Mesenteric fat pad (tissue), 1 donor: Measurements from ENCODE around the gene OFD1. TPM values are rescaled to one million over a fixed set of nuclear protein-coding genes. Genes with fewer than 3 reads are reported as not detected.
"Not testable (repeated sequence)": the region's sequence is repeated elsewhere in the genome, so short reads cannot be mapped to it uniquely, and the experiment has no call there.

ENCODE experiments used
- DNase-seq: peaks from one replicate; pipeline ENCODE4 v3.0.0-alpha.2; 2020; ENCODE audit warnings: low spot score
- total RNA-seq: library from RNA; stranded (reverse); fragmentation: NEBNext Ultra II Directional; extraction: Animal tissue kit (Norgen Biotek cat#: 25700); gene quantifications from one replicate; pipeline ENCODE4 v1.2.1, GENCODE V29; 2021
- donor health status: DM: yes; HTN: yes; CAD: no.

Gene OFD1
- total RNA-seq, 1 donor from 2014 or later = 14.4 TPM

DNA sequence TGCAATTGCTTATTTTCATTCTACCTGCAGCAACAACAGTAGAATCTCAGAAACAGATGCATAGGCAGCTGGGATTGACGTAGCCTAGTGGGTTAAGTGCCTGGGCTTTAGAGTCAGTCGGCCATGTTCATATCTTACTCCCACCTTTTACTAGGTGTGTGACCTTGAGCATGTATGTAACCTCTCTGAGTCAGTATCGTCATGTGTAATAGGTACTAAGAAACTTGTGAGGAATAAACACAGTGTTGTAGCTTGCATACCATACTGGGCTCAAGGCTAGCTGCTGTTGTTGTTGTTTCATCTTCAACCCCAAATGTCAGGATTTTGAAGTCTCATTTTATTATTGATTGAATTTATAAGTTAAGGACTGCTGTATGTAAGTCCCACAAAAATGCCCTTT, 31.4 kb upstream of the OFD1 start:
- no peak for DNase-seq

- DNase-seq = no peak
These were observed 31.0 kb upstream of the OFD1 start for GRCh38 chrX:13703589-13703988.

- no peak for DNase-seq
These were observed 23.4 kb upstream of the OFD1 start for GRCh38 chrX:13711141-13711540.

DNA sequence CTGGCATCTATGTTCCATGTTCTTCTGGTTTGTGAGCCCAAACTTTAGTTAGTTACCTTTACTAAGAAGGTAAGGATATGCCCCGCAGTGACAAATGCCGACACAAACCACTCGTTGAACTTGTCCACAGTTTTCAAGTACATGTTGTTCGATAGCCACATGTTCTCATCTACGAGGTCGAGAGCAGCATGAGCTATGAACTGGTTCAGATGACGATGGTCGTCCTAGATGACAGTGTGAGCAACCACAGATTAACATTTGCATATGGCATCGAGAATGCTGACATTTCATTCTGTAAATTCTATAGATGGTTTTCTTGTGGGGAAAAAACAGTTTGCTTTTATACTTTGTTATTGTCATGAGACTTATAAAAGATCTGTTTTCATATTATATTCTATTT, 18.1 kb upstream of the OFD1 start:
- no peak for DNase-seq

GRCh38 chrX:13716905-13717304, 17.6 kb upstream of the OFD1 start:
- DNase-seq = no peak

- DNase-seq = no peak
These were observed 16.7 kb upstream of the OFD1 start for GRCh38 chrX:13717700-13718472.

GRCh38 chrX:13719192-13719856, 15.2 kb upstream of the OFD1 start:
- no peak for DNase-seq

- no peak for DNase-seq
These were observed 13.2 kb upstream of the OFD1 start for GRCh38 chrX:13721371-13721770.

DNA sequence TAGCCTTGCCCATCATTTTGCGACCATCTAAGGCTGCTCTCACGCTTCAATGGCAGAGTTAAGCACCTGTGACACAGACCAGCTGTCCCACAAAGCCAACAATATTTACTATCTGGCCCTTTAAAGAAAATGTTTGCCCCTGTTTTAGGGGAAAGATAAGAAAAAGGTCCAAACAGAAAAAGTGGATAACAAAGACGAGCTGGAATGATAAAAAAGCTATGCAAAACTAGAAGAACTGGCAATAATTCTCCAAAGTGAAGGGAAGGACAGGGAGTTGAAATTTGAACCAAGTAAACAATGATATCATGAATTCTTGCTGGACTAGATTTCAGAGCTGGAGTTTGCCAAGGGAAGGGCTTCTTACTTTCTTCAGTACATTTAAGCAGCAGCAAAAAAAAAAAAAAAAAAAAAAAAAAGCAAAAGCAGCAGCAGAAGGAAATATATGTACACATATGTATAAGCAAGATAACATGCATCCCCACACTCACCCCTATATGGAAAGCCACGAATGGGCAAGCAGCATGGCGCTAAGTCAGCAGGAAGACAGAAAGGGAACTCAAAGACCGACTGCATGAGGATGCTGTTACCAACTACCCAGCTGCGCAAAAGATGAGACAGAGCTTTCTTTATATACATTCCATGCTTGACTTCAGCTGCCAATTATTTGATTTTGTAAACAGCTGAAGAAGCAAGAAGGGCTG, 12.6 kb upstream of the OFD1 start:
- DNase-seq = no peak

DNA sequence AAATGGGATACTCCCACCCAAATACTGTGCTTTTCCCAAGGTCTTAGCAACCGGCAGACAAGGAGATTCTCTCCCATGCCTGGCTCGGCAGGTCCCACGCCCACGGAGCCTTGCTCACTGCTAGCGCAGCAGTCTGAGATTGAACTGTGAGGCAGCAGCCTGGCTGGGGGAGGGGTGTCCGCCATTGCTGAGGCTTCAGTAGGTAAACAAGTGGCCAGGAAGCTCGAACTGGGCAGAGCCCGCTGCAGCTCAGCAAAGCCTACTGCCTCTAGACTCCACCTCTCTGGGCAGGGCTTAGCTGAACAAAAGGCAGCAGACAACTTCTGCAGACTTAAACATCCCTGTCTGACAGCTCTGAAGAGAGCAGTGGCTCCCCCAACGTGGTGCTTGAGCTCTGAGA, 9.7 kb upstream of the OFD1 start:
- not testable (repeated sequence) for DNase-seq

DNA sequence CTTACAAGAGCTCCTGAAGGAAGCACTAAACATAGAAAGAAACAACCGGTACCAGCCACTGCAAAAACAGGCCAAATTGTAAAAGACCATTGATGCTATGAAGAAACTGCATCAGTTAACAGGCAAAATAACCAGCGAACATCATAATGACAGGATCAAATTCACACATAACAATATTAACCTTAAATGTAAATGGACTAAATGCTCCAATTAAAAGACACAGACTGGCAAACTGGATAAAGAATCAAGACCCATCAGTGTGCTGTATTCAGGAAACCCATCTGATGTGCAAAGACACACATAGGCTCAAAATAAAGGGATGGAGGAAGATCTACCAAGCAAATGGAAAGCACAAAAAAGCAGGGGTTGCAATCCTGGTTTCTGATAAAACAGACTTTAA, 8.0 kb upstream of the OFD1 start:
- DNase-seq = not testable (repeated sequence)

DNA sequence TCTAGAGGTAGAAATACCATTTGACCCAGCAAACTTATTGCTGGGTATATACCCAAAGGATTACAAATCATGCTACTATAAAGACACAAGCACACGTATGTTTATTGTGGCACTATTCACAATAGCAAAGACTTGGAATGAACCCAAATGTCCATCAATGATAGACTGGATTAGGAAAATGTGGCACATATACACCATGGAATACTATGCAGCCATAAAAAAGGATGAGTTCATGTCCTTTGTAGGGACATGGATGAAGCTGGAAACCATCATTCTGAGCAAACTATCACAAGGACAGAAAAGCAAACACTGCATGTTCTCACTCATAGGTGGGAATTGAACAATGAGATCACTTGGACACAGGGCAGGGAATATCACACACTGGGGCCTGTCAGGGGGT, 4.0 kb upstream of the OFD1 start:
- DNase-seq = not testable (repeated sequence)

DNA sequence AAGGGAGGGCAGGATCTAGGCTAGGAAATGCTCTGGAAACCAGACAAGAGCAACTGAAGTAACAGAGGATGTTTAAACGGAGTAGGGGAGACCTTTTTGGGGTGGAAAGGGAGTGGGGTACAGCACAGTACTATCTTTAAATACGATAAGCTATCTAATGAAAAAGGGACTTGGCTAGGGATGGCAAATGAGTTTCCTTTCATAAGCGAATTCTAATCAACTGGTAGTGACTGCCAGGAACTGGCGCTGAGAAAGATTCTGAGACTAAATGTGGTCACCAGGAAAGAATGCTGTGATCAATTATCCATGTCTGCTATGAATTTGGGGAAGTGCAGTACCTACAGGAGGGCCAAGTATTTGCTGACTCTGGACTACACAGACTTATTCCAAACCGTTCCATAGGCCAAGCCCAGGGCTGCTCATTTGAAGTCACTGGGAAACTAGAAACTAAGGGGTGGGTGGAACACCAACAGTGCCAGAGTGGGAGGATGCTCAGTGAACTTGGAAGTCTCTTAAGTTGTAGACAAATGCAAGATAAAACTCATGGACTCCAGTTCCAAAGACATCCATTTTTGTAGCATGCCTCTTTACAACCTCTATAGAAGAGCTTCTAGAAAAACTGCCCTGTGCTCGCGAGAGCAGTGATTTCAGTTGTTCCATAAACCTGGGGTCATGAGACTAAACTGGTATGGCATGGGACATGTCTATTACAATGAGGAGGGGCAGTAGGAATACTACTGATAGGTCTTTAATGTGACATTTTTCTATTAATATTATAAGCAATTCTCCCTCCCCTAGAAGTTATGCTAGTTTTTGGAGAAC, 2.1 kb upstream of the OFD1 start:
- DNase-seq = no peak

DNA sequence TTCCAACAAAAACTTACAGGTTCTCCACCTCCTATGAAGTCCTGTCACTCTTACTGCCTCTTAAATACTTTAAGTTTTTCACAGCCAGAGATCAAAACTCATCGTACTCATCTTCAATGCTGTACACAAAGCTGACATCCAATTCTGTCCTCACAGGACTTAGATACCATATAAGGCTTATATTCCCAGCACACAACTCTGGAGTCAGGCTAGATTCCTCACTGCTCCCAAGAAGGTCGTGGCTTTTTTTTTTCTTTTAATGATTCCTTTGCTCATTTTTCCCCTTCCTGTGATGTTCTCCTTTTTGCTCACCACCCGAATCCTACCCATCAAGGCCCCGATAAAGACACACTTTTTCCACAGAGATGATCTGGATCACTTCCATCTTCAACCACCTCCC, 1.0 kb upstream of the OFD1 start:
- DNase-seq = no peak

DNA sequence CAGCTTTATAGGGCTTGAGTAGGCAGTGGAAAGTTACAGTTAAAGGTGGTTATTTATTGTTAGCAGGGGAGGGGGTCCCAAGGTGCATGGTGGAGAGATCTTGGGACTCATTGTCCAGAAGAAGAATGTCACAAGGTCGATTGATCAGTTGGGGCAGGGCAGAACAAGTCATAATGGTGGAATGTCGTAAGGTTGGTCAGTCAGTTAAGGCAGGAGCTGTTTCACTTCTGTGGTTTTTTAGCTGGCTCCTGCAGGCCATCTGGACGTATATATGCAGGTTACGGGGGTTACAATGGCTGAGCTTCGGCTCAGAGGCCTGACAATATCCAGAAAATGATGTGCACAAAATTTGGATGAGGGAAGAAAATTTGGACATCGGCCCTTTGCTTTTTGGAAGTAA, 7.1 kb downstream of the OFD1 start:
- DNase-seq = no peak

DNA sequence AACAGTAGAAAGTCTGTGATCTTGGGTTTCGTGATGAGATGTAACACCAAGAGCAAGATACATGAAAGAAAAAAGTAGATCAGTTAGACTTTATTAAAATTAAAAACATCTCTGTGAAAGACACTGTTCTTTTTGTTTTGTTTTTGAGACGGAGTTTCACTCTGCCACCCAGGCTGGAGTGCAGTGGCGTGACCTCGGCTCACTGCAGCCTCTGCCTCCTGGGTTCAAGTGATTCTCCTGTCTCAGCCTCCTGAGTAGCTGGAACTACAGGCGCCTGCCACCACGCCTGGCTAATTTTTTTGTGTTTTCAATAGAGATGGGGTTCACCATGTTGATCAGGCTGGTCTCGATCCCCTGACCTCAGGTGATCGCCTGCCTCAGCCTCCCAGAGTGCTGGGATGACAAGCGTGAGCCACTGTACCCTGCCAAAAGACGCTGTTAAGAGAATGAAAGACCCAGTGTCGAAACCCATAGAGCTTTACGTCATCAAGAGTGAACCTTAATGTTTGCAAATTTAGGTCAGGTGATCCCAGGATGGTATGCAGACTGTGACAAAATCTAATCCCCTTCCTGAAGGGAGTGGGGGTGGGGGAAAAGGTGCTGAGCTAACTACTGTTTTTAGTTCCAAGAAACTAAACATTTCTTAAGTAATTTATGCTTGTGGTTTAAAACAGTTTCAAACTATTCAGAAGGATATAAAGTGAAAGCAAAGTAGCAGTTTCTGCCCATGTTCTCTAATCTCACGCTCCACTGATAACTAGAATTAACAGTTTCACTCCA, 8.0 kb downstream of the OFD1 start:
- DNase-seq = no peak

DNA sequence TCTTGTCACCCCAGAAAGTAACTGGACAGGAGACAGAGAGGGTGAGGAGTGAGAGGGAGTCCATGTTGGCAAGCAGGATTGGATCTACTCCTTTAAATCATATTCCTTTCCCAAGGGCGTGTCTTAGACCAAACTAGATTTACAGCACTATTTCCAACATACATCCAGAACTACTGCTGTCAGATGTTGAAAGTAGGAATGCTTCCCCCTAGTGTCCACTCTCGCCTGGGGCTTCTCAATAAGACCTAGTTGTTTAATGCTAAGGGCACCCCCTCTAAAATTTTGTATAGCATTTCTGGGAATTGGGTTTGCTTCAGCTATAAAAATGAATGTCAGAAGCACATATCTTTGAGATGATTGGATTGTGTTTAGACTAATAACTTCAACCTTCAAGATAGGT, 13.3 kb downstream of the OFD1 start:
- DNase-seq = no peak

- DNase-seq = no peak
These were observed 13.9 kb downstream of the OFD1 start for GRCh38 chrX:13748486-13748885.

DNA sequence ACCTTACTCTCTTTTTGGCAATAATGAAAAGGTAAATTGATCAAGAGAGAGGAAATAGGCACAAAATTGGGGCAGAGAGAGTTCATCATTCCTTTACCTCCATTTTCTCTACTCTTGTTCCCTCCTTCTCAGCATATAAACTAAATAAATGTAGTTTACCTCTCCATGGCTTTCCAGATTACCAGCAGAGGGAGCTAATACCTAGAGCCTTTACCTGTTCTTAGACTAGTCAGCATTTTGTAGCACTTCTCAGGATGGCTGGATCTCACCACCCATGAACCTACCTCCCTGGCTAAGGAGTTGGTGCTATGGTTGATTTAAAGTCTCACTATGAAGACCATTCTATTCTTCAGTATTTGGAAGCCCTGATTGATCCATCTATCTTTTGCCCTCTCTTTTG, 15.7 kb downstream of the OFD1 start:
- DNase-seq = no peak

- DNase-seq = no peak
These were observed 16.3 kb downstream of the OFD1 start for GRCh38 chrX:13750812-13751211.

- DNase-seq = no peak
These were observed 17.6 kb downstream of the OFD1 start for GRCh38 chrX:13752141-13752540.
